GM18499 (cell line): ENCODE measurements around the gene SVIL.
"Not testable (repeated sequence)": the region's sequence is repeated elsewhere in the genome, so short reads cannot be mapped to it uniquely, and the experiment has no call there.

Experiments used
- ATAC-seq: cut with Tn5 transposase; IDR thresholded peaks from one replicate; pipeline ENCODE4 v1.9.1; 2021; ENCODE audit warnings: moderate number of reproducible peaks; ENCODE audit not compliant: insufficient read depth, unreplicated experiment

SVIL gene

GRCh38 chr10:29554660-29555059 is 80.1 kb downstream of the SVIL start:
- ATAC-seq, result no peak

DNA sequence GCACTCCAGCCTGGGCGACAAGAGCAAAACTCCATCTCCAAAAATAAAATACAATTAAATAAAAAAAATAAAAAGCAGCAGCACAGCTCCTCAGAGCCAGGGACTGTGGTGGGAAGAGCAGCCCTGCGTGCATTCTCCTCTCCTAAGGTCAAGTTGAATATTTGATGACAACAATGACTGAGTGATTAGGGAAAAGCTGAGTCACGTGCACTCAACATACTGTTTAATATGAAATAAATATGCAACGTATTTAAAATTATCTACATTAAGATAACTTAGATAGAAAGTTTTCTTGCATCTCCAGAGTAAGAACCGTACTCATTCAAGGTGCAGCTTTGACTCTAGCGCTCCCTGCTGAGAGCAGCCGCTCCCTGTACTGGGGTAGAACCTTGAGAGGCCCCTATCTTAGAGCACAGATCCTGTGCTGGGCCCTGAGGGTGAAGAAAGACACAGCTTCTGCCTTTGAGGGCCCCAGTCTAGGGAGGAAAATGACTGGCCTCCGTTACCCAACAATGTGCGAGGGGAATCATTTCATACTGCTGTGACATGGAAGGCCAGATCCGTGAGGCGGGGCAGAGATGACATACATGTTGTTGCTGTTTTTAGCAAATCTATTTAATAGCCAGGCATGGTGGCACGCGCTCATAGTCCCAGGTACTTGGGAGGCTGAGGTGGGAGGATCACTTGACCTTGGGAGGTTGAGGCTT is 81.1 kb downstream of the SVIL start:
- ATAC-seq, result no peak

GRCh38 chr10:29553116-29553515 is 81.7 kb downstream of the SVIL start:
- ATAC-seq, result not testable (repeated sequence)

DNA sequence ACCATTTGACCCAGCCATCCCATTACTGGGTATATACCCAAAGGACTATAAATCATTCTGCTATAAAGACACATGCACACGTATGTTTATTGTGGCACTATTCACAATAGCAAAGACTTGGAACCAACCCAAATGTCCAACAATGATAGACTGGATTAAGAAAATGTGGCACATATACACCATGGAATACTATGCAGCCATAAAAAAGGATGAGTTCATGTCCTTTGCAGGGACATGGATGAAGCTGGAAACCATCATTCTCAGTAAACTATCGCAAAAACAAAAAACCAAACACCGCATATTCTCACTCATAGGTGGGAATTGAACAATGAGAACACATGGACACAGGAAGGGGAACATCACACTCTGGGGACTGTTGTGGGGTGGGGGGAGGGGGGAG is 85.3 kb downstream of the SVIL start:
- ATAC-seq, result not testable (repeated sequence)

DNA sequence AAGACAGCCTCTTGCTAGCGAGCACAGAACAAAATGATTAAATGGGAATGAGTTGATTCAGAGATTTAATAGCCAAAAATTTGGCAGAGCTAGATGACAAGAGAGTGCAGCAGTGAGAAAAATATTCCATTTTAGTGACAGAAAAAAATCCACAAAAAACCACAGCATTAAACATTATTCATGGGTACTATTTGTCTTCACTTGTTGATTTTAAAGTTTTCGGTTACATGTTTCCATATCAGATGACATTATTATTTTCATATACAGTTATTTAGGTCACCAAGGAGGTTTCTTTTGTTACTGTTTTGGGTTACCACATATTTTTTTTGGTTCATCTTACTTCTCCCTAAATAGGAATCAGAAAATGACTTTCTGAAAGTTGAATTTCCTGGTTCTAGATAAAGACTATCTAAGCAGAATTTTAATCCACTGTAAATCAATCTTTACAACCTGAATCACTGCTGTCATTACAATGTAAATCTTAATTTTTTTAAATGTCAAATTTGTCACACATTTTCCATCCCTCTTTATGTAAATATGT is 87.9 kb downstream of the SVIL start:
- no peak for ATAC-seq

GRCh38 chr10:29545122-29545521 is 89.6 kb downstream of the SVIL start:
- no peak for ATAC-seq

DNA sequence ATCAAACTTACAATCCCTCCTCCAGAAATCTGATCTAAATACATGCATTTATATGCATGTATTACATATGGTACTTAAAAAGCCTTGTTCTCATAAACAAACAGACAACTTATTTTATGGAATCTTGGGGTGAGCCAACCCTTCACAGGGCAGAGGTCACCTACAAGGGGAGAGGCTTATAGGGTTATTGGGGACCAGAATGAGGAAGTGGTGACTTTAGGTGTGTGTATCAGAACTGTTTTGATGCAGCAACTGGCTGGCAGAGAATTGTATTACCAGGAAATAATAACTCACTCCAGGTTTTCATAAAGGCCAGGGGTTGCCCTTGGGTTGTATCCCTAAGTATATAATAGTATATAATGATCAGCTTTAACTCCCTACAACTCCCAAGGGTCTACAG is 91.1 kb downstream of the SVIL start:
- ATAC-seq, result no peak

DNA sequence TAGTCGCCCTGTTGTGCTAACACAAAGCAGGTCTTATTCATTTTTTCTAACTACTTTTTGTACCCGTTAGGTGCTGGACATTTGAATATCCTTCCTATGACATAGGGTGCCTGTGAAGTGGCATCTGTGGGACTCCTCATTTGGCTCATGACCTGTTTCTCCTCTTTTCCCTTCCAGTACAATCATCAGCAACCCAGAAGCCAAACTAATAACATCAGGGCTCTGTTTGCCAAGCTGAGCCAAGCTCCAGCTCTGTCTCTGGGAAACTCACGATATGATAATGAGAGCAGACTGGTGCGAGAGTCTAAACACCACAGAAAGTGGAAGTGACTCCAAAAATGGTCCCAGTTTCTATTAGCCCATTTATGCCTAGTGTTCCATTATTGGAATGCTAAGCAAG is 92.0 kb downstream of the SVIL start:
- no peak for ATAC-seq

DNA sequence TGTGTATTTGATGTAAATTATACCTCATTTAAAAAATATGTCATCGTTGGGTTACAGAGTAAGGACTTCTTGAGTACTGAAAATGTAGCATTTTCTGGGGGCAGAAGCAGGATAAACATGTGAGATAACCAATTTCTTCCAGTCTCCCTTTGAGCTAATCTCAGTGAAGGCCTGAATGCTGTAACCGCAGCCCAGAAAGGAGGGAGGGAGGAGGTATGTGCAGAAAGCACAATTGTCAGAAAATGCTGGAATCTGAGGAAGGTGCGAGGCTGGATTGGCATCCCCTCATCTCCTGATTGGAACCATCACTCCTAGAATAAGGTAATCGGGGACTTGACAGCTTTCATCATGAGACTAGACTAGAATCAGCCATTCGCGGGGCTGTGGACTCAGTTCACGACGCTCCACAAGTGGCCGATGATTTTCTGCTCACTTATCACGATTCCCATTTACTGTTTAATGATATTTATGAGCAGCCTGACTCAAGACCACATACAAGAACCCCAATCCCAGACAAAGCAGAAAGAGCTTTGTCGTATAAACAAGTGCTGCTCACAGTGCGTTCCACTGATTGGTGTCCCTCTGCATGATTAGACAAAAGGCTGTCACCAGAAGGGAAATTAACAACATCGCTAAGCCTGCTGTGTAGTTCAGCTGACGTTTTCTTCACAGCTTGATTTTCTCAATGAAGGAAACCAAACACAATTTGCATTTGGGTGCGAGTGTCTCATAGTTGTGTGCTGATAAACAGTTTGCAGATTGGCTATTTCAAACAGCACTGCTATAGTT is 93.2 kb downstream of the SVIL start:
- ATAC-seq, result no peak

- ATAC-seq, result no peak
Measured at GRCh38 chr10:29540016-29540415, 94.8 kb downstream of the SVIL start.

- ATAC-seq, result no peak
Measured at GRCh38 chr10:29539412-29539811, 95.4 kb downstream of the SVIL start.

GRCh38 chr10:29537799-29538198 is 97.0 kb downstream of the SVIL start:
- no peak for ATAC-seq

DNA sequence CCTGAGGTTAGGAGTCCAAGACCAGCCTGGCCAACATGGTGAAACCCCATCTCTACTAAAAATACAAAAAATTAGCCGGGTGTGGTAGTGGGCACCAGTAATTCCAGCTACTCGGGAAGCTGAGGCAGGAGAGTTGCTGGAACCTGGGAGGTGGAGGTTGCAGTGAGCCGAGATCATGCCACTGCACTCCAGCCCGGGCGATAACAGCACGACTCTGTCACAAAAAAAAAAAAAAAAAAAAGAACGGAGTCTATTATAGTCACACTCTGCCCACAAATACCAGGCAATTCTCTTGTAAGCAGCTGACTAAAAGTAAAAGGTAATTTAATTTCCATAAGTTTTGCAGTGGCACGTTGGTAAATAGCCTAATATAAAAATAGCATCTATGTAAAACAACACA is 98.1 kb downstream of the SVIL start:
- not testable (repeated sequence) for ATAC-seq

- no peak for ATAC-seq
Measured at GRCh38 chr10:29535778-29536453, 98.9 kb downstream of the SVIL start.

- no peak for ATAC-seq
Measured at GRCh38 chr10:29535012-29535777, 99.6 kb downstream of the SVIL start.

DNA sequence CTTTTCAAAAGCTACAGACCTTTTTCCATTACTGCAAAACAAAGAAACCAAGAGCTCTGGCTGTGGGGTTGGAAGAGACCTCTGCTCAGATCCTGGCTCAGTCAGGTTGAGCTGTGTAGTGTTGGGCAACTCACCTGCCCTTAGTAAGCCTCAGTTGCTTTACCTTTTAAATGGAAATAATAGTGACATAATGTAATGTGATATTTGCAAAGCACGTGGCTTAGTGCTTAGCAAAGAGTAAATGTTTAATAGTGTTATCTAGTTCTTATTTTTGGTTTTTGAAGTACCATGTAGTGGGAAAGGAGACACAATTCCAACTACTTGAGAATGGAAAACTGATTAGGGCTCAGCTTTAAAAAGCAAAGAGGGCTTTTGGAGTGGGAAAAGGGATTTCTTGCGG is 100.2 kb downstream of the SVIL start:
- no peak for ATAC-seq

GRCh38 chr10:29533696-29534285 is 101.0 kb downstream of the SVIL start:
- no peak for ATAC-seq

GRCh38 chr10:29533046-29533445 is 101.7 kb downstream of the SVIL start:
- ATAC-seq, result no peak

GRCh38 chr10:29532256-29532878 is 102.4 kb downstream of the SVIL start:
- ATAC-seq, result no peak
